Measurements from ENCODE around the gene OR10A7.

- TF ChIP-seq CTCF (IDR thresholded peaks at IDR 0.05), result no peak
- no peak for TF ChIP-seq POLR2A (IDR thresholded peaks at IDR 0.05)
Observed at GRCh38 chr12:55227643-55228042, 6.8 kb downstream of the OR10A7 start.

All from adrenal gland (tissue), 5 donors.